ENCODE measurements around the gene HYAL3. TPM values are rescaled to one million over a fixed set of nuclear protein-coding genes. Genes with fewer than 3 reads are reported as not detected.

Gene HYAL3
- total and polyA plus RNA-seq, 2 of the 13 experiments (the other 11 are each of a cell fraction or from before 2014, with no cell fraction given): 5.5 to 10.4 TPM

DNA sequence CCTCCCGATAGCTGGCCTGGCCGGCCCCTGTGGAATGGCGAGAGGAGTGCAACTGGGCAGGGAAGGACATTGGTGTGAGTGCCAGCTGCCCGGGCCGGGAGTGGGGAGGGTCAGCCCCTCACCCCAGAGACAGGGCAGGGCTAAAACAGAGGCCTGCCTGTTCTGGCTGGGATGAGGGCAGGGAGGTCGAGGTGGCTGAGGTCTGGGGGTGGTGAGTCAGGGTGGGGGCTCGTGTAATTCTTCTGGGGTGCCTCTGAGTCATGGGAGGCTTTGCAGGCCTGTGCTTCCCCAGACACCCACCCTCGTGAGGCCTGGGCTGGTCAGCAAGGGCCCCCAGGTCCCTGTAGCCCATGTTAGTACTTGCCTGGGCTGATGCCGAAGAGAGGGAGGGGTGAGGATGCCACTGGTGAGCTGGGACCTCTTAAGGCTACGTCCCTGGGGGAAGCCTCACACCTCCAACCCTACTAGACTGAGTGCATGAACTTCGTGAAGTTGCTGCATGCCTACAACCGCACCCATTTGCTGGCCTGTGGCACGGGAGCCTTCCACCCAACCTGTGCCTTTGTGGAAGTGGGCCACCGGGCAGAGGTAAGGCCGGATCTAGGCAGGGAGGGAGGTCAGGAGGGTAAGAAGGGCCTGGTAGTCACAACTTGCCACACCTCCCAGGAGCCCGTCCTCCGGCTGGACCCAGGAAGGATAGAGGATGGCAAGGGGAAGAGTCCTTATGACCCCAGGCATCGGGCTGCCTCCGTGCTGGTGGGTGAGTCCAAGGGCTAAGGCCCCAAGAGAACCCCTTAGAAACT, 28.6 kb downstream of the HYAL3 start (continued):
- TF ChIP-seq, protein P1, sequence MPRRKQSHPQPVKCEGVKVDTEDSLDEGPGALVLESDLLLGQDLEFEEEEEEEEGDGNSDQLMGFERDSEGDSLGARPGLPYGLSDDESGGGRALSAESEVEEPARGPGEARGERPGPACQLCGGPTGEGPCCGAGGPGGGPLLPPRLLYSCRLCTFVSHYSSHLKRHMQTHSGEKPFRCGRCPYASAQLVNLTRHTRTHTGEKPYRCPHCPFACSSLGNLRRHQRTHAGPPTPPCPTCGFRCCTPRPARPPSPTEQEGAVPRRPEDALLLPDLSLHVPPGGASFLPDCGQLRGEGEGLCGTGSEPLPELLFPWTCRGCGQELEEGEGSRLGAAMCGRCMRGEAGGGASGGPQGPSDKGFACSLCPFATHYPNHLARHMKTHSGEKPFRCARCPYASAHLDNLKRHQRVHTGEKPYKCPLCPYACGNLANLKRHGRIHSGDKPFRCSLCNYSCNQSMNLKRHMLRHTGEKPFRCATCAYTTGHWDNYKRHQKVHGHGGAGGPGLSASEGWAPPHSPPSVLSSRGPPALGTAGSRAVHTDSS (CRISPR knock-in tag; conservative IDR thresholded peaks at IDR 0.05): no peak
- TF ChIP-seq, protein P2, sequence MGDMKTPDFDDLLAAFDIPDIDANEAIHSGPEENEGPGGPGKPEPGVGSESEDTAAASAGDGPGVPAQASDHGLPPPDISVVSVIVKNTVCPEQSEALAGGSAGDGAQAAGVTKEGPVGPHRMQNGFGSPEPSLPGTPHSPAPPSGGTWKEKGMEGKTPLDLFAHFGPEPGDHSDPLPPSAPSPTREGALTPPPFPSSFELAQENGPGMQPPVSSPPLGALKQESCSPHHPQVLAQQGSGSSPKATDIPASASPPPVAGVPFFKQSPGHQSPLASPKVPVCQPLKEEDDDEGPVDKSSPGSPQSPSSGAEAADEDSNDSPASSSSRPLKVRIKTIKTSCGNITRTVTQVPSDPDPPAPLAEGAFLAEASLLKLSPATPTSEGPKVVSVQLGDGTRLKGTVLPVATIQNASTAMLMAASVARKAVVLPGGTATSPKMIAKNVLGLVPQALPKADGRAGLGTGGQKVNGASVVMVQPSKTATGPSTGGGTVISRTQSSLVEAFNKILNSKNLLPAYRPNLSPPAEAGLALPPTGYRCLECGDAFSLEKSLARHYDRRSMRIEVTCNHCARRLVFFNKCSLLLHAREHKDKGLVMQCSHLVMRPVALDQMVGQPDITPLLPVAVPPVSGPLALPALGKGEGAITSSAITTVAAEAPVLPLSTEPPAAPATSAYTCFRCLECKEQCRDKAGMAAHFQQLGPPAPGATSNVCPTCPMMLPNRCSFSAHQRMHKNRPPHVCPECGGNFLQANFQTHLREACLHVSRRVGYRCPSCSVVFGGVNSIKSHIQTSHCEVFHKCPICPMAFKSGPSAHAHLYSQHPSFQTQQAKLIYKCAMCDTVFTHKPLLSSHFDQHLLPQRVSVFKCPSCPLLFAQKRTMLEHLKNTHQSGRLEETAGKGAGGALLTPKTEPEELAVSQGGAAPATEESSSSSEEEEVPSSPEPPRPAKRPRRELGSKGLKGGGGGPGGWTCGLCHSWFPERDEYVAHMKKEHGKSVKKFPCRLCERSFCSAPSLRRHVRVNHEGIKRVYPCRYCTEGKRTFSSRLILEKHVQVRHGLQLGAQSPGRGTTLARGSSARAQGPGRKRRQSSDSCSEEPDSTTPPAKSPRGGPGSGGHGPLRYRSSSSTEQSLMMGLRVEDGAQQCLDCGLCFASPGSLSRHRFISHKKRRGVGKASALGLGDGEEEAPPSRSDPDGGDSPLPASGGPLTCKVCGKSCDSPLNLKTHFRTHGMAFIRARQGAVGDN (CRISPR knock-in tag; IDR thresholded peaks at IDR 0.05): peak; percentile 70
- TF ChIP-seq HHEX (CRISPR knock-in tag; IDR thresholded peaks at IDR 0.05) (no peak), DNMT3B (CRISPR knock-in tag; conservative IDR thresholded peaks at IDR 0.05) (no peak), TBX2 (CRISPR knock-in tag; IDR thresholded peaks at IDR 0.05; ENCODE audit: borderline replicate concordance) (no peak), ZNF329 (CRISPR knock-in tag; IDR thresholded peaks at IDR 0.05; ENCODE audit: low read depth) (no peak), HES4 (CRISPR knock-in tag; IDR thresholded peaks at IDR 0.05; ENCODE audit: borderline replicate concordance) (no peak), ERF (CRISPR knock-in tag; IDR thresholded peaks at IDR 0.05) (no peak), POLR2AphosphoS2 (IDR thresholded peaks at IDR 0.05; ENCODE audit: low read depth, low read length) (no peak), HDAC1 (CRISPR knock-in tag; IDR thresholded peaks at IDR 0.05) (peak; percentile 9; the same call in 1 of the 2 replicates), CENPT (CRISPR knock-in tag; IDR thresholded peaks at IDR 0.05; ENCODE audit: low read depth) (no peak; the same call in 1 of the 2 replicates), ZNF605 (CRISPR knock-in tag; IDR thresholded peaks at IDR 0.05) (peak; percentile 65; the same call in 1 of the 2 replicates), ZNF512B (CRISPR knock-in tag; IDR thresholded peaks at IDR 0.05; ENCODE audit: borderline replicate concordance) (no peak), HOXA9 (CRISPR knock-in tag; IDR thresholded peaks at IDR 0.05; ENCODE audit: borderline replicate concordance) (no peak), THAP7 (CRISPR knock-in tag; IDR thresholded peaks at IDR 0.05) (peak; percentile 69; the same call in 1 of the 2 replicates)
- TF ChIP-seq, protein P3, sequence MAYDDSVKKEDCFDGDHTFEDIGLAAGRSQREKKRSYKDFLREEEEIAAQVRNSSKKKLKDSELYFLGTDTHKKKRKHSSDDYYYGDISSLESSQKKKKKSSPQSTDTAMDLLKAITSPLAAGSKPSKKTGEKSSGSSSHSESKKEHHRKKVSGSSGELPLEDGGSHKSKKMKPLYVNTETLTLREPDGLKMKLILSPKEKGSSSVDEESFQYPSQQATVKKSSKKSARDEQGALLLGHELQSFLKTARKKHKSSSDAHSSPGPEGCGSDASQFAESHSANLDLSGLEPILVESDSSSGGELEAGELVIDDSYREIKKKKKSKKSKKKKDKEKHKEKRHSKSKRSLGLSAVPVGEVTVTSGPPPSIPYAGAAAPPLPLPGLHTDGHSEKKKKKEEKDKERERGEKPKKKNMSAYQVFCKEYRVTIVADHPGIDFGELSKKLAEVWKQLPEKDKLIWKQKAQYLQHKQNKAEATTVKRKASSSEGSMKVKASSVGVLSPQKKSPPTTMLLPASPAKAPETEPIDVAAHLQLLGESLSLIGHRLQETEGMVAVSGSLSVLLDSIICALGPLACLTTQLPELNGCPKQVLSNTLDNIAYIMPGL (CRISPR knock-in tag; IDR thresholded peaks at IDR 0.05; ENCODE audit: borderline replicate concordance in 1 of 2, low read depth in 1 of 2): no peak; a peak in 1 of 4 replicates
